ENCODE data around the gene CYB5R4.

GRCh38 chr6:83917001-83917400 is 57.5 kb downstream of the CYB5R4 start:
- TF ChIP-seq CTCF (IDR thresholded peaks at IDR 0.05) (no peak), POLR2A (IDR thresholded peaks at IDR 0.05) (no peak)

All from Peyer's patch (tissue), 4 donors.